GM12865 (cell line): Measurements from ENCODE around the gene PROSER1.
A peak's percentile ranks its signal among the peaks of the same experiment; 100 is the strongest.

Experiments used
- DNase-seq: peaks from one replicate; pipeline ENCODE4 v3.0.0; 2010; ENCODE audit warnings: low read depth
- H3K4me3 ChIP-seq: 2 replicates; pipeline ENCODE4 v1.5.1; 2011; ENCODE audit warnings: mild to moderate bottlenecking, low read depth, low read length, control low read depth
- CTCF ChIP-seq: IDR thresholded peaks from 2 replicates; pipeline ENCODE4 v1.5.1; 2011; ENCODE audit warnings: low read length, control low read depth, low read depth, inconsistent platforms; ENCODE audit not compliant: insufficient read depth; ENCODE audit errors: missing control alignments

The PROSER1 gene

DNA sequence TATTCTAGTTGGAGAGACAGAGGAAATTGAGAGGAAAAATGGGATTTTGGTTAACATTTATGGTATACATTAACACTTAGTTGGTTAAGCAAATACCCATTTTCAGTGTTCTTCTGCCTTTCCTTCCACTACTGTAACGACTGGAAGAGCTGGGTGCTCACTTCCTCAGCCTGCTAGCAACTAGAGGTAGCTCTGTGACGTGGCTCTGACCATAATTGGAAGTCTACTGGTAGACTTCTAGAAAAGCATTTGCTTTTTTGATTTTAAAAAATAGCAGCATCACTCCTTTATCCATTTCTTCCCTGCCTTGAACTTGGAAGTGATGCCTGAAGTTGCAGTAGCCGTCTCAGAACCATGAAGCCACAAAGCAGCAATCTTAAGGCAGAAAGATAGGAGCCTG is 16.2 kb upstream of the PROSER1 start:
- no peak overlapping the region for H3K4me3 ChIP-seq
- TF ChIP-seq CTCF = no peak
- no peak for DNase-seq

GRCh38 chr13:39052944-39053343 is 15.1 kb upstream of the PROSER1 start:
- DNase-seq = no peak
- TF ChIP-seq CTCF = no peak
- no peak overlapping the region for H3K4me3 ChIP-seq

DNA sequence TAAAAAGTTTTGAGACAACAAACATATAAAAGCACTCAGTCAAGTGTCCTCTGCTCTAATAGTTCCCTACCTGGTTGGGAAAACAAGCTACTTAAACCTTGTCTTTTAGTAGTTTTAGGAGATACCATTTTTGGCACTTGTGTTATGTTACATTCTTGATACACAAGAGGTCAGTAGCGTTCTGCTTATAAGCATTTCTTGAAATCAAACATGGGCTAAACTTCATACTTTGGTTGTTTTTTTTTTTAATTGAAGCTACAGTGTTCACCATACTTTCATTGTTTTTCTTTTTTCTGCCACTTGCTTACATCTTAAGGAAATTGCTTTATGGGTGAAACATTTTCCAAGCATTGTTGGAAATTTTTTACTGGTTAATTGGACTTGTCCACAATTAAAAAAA is 13.3 kb upstream of the PROSER1 start:
- peak; percentile 23 for TF ChIP-seq CTCF
- DNase-seq = peak; percentile 34
- H3K4me3 ChIP-seq = no peak overlapping the region

GRCh38 chr13:39049274-39049673 is 11.4 kb upstream of the PROSER1 start:
- TF ChIP-seq CTCF = no peak
- DNase-seq = no peak
- H3K4me3 ChIP-seq = no peak overlapping the region

DNA sequence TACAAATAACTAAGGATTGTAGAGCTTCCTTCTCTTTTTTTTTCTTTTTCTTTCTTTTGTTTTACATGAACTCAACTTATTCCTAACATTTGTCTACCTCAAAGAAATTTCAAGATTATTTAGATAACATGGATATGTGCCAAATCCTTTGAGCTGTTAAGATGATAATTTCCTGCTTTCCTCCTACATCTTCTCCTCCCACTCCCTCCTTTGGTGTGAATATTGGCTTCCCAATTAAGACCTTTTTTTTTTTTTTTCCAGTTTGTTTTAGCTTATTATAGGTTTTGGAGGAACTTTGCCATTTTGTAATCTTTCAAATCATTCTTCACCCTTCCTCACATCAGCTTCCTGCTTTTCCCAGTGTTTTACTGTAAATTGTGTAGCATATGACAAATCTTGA is 10.9 kb upstream of the PROSER1 start:
- no peak overlapping the region for H3K4me3 ChIP-seq
- no peak for DNase-seq
- TF ChIP-seq CTCF = no peak

DNA sequence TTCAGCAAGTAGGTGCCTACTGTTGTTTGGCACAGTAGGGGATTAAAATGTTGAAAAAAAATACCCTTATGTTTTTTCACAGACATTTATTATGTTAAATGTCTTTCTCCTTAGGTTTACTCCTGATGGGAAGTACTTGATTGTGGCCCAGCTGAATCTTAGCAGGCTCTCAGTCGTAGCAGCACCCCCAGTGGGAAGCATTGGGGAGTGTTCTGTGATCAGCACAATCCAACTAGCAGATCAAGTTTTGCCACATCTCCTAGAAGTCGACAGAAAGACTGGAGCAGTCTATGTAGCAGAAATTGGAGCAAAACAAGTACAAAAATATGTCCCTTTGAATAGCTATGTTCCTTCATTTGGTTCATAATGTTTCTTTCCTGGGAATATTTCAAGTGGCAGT is 9.7 kb upstream of the PROSER1 start:
- no peak for TF ChIP-seq CTCF
- no peak overlapping the region for H3K4me3 ChIP-seq
- no peak for DNase-seq

- peak; percentile 38 for DNase-seq
- no peak for TF ChIP-seq CTCF
These were observed 6.6 kb upstream of the PROSER1 start for GRCh38 chr13:39044536-39044935.

More at GRCh38 chr13:39044536-39044935, 6.6 kb upstream of the PROSER1 start:
- no peak overlapping the region for H3K4me3 ChIP-seq
